ENCODE data around the gene PRDM15.

Gene PRDM15

GRCh38 chr21:41836166-41837015, 42.8 kb downstream of the PRDM15 start:
- no peak for DNase-seq

- no peak for DNase-seq
Observed at GRCh38 chr21:41835711-41836154, 43.4 kb downstream of the PRDM15 start.

GRCh38 chr21:41834926-41835663, 44.0 kb downstream of the PRDM15 start:
- no peak for DNase-seq

- DNase-seq = no peak
Observed at GRCh38 chr21:41834252-41834925, 44.8 kb downstream of the PRDM15 start.

GRCh38 chr21:41833497-41834115, 45.5 kb downstream of the PRDM15 start:
- DNase-seq = no peak

- no peak for DNase-seq
Observed at GRCh38 chr21:41832596-41833496, 46.3 kb downstream of the PRDM15 start.

- DNase-seq = no peak
Observed at GRCh38 chr21:41831866-41832595, 47.1 kb downstream of the PRDM15 start.

GRCh38 chr21:41831453-41831831, 47.7 kb downstream of the PRDM15 start:
- no peak for DNase-seq

GRCh38 chr21:41830764-41831452, 48.2 kb downstream of the PRDM15 start:
- DNase-seq = no peak

- no peak for DNase-seq
Observed at GRCh38 chr21:41830145-41830707, 48.9 kb downstream of the PRDM15 start.

- DNase-seq = no peak
Observed at GRCh38 chr21:41828884-41829360, 50.2 kb downstream of the PRDM15 start.

- DNase-seq = no peak
Observed at GRCh38 chr21:41827951-41828883, 50.9 kb downstream of the PRDM15 start.

GRCh38 chr21:41825881-41826280, 53.3 kb downstream of the PRDM15 start:
- no peak for DNase-seq

GRCh38 chr21:41825216-41825615, 53.9 kb downstream of the PRDM15 start:
- no peak for DNase-seq

- DNase-seq = no peak
Observed at GRCh38 chr21:41824466-41825207, 54.5 kb downstream of the PRDM15 start.

GRCh38 chr21:41823906-41824305, 55.2 kb downstream of the PRDM15 start:
- DNase-seq = no peak

GRCh38 chr21:41823166-41823565, 56.0 kb downstream of the PRDM15 start:
- DNase-seq = no peak

GRCh38 chr21:41821756-41822431, 57.2 kb downstream of the PRDM15 start:
- DNase-seq = no peak
